ENCODE data around the gene FAM53B.
"Not testable (repeated sequence)": the region's sequence is repeated elsewhere in the genome, so short reads cannot be mapped to it uniquely, and the experiment has no call there.

Gene FAM53B

GRCh38 chr10:124619802-124620490 is 124.2 kb downstream of the FAM53B start:
- in situ Hi-C loops (cut with HindIII; ENCODE audit: low sequenced_read_pairs), result loop anchor here (5.0 kb wide), 3 partner anchors 38 to 77 kb away; no protein-coding TSS in a partner anchor

DNA sequence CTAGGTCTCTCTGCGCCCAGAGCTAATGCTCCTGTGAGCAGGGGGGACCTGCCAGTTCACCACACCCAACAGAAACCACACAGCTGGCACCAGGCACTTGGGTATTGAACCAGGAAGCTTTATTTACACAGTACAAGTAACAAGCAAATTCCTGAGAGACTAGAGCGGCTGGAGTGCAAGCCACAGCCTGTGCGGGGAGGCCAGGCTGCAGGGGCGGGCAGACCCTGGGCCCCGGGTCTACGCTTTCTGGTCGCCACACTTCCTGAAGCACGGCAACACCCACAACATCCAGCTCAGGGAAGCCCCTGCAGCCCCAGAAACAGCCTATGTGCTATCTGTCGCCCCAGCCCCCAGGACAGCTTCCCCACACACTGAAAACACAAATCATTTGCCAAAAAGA is 125.0 kb downstream of the FAM53B start:
- in situ Hi-C loops (cut with HindIII; ENCODE audit: low sequenced_read_pairs), result loop anchor here (5.0 kb wide), 1 partner anchor 78 kb away; no protein-coding TSS in a partner anchor

GRCh38 chr10:124618470-124619073 is 125.6 kb downstream of the FAM53B start:
- in situ Hi-C loops (cut with HindIII; ENCODE audit: low sequenced_read_pairs), result loop anchor here (5.0 kb wide), 1 partner anchor 79 kb away; no protein-coding TSS in a partner anchor

- in situ Hi-C loops (cut with HindIII; ENCODE audit: low sequenced_read_pairs), result loop anchor here (5.0 kb wide), 1 partner anchor 81 kb away; no protein-coding TSS in a partner anchor
Measured at GRCh38 chr10:124616836-124617130, 127.4 kb downstream of the FAM53B start.

GRCh38 chr10:124616040-124616835 is 127.9 kb downstream of the FAM53B start:
- in situ Hi-C loops (cut with HindIII; ENCODE audit: low sequenced_read_pairs), result loop anchor here (5.0 kb wide), 1 partner anchor 81 kb away; no protein-coding TSS in a partner anchor

GRCh38 chr10:124615259-124615658 is 128.9 kb downstream of the FAM53B start:
- in situ Hi-C loops (cut with HindIII; ENCODE audit: low sequenced_read_pairs), result loop anchor here (5.0 kb wide), 1 partner anchor 82 kb away; no protein-coding TSS in a partner anchor

GRCh38 chr10:124614003-124614659 is 130.0 kb downstream of the FAM53B start:
- in situ Hi-C loops (cut with HindIII; ENCODE audit: low sequenced_read_pairs), result no loop called here

- in situ Hi-C loops (cut with HindIII; ENCODE audit: low sequenced_read_pairs), result no loop called here
Measured at GRCh38 chr10:124612611-124613498, 131.3 kb downstream of the FAM53B start.

GRCh38 chr10:124611738-124612137 is 132.4 kb downstream of the FAM53B start:
- in situ Hi-C loops (cut with HindIII; ENCODE audit: low sequenced_read_pairs), result no loop called here

GRCh38 chr10:124610851-124611250 is 133.3 kb downstream of the FAM53B start:
- in situ Hi-C loops (cut with HindIII; ENCODE audit: low sequenced_read_pairs), result not testable (repeated sequence)

- in situ Hi-C loops (cut with HindIII; ENCODE audit: low sequenced_read_pairs), result not testable (repeated sequence)
Measured at GRCh38 chr10:124610186-124610585, 134.0 kb downstream of the FAM53B start.

DNA sequence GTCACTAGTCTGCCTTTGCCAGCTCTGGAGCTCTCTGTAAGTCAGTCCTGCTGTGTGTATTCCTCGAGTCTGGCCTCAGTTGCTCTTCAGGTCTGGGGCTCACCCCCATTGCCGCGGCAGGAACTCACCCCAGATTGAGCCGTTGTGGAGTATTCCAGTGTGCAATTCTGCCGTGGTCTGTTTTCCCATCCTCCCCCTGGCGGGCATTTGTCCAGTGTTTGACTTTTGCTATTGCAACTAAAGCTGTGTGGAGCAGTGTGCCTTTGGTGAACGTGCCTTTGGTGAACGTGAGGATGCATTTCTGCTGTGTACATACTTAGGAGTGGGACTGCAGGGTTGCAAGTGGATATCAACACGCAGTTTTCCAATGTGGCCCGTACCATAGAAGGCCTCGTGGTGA is 134.5 kb downstream of the FAM53B start:
- in situ Hi-C loops (cut with HindIII; ENCODE audit: low sequenced_read_pairs), result no loop called here

- in situ Hi-C loops (cut with HindIII; ENCODE audit: low sequenced_read_pairs), result no loop called here
Measured at GRCh38 chr10:124608093-124608721, 136.0 kb downstream of the FAM53B start.

- in situ Hi-C loops (cut with HindIII; ENCODE audit: low sequenced_read_pairs), result no loop called here
Measured at GRCh38 chr10:124607693-124608092, 136.5 kb downstream of the FAM53B start.

DNA sequence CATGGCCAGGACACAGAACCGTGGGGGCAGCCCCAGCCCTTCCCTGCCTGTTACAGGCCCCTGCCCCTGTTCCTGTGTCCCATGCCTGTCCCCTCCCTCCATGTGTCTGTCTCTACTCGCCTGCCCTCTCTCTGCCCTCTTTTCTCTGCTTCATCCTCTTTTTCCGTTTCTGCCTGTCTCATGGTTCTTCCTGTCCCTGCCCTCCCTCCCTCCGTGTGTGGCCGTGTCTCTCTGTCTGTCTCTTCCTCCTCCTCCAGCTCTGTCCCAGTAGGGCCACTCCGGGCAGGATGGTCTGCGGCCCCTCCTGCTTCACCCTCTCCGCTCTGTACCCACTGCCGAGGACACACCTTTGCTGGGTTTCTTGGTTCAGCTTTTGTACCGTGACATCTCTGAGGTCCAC is 137.4 kb downstream of the FAM53B start:
- in situ Hi-C loops (cut with HindIII; ENCODE audit: low sequenced_read_pairs), result no loop called here

DNA sequence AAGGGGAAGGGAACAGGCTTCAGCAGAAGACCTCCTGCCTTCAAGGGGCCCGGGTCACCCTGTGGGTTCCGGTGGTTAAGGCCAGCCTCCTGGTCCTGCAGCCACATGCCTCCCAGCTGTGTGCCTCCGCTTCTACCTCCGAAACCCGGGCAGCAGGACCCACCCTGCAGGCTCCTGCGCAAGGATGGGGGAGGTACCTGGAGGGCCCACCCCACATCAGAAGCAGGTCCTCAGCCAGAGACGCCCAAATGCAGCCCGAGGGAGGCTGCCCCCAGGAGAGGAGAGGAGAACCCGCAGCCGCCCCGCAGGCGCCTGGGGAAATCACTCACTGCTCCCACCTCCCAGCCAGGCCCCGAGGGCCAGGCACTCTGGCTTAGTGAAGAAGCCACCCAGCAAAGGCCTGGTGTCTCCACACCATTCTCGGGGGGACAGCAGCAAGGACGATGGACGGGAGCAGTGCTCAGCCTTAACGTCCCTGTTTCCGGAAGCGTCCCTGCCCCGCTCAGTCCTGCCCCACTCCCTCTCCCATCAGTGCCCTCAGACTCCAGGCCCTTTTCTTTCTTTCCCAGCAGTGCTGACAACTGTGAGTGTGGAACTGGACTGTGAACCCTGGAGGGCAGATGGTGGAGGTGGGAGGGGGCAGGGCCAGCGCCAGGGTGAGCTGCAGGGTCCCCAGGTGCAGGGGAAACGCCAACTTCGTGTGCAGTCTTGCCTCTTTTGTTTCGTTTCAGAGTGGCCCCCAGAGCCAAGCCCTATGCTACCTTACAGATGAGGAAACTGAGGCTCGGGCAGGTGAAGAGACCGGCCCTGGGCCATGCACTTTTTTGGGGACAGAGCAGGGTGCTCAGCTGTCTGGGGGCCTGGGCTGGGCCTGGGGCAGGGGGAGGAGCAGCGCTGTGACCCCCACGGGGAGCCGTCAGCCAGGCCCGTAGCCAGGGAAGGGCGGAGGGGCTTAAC is 138.0 kb downstream of the FAM53B start:
- in situ Hi-C loops (cut with HindIII; ENCODE audit: low sequenced_read_pairs), result no loop called here

DNA sequence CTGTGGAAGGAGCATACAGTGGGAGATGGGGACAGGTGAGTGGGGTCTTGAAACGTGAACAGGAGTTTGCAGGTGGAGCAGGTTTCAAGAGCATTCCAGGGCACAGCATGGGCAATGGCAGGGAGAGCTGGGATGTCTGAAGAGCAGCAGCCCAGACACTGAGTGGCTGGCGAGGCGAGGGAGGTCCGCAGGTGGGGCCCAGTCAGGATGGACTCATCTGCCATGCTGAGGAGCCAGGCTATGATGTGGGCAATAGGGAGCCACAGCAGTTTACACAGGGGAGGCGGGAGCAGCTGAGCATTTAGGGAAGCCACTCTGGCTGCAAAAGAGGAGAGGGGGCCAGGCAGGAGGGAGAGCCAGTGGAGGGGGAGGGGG is 138.7 kb downstream of the FAM53B start:
- in situ Hi-C loops (cut with HindIII; ENCODE audit: low sequenced_read_pairs), result no loop called here

DNA sequence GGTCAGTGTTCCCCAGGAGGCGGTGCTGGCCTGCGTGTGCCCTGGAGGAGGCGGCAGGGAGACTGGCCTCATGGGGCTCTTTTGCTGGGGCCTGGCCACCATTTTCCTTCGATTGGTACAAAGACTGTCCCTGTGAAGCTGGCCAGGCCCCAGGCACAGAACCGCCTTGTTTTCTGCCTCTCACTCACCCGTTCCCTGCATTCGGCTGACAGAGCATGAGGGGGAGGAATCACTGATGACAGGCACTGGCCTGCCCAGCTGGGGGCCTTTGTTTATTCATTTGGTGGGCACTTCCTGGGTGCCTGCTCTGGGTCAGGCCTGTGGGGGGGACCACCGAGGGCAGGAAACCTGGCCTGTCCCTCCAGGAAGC is 139.2 kb downstream of the FAM53B start:
- in situ Hi-C loops (cut with HindIII; ENCODE audit: low sequenced_read_pairs), result no loop called here

Measured in DLD1 (cell line).